K562 (cell line): ENCODE measurements around the gene CD164L2. TPM values are rescaled to one million over a fixed set of nuclear protein-coding genes. Genes with fewer than 3 reads are reported as not detected.

Experiments used
- ATAC-seq: fragments of 200-7000 bp; cut with Tn5 transposase; 3 replicates; pipeline ENCODE4 v1.9.1; 2020; ENCODE audit warnings: moderate library complexity
- BruUV-seq: library from RNA; stranded (reverse); fragments of 400-500 nt; replicated peaks from 2 replicates; lab custom pipeline; 2021; lab: Mats Ljungman, UMichigan
- CTCF ChIA-PET: fragments of 300-600 bp; formaldehyde crosslinking; extraction: SDS; loops from one replicate; lab custom pipeline; 2021; ENCODE audit warnings: low intra/inter-chr PET ratio; lab: Yijun Ruan, JAX
- POLR2A ChIA-PET: fragments of 300-600, 350-650 bp; sonication (Branson Sonifier 250); formaldehyde crosslinking; extraction: SDS; loops from one replicate; lab custom pipeline; 2021; ENCODE audit warnings: antibody characterized with exemption, inconsistent platforms; lab: Yijun Ruan, JAX
- DNase-seq, 4 experiments: peaks; one replicate each; pipeline versions ENCODE4 v3.0.0 to v3.0.0-alpha.2; 2011 to 2018; ENCODE audit warnings: low spot score in 3 of 4, mixed read lengths in 3 of 4; ENCODE audit errors: extremely low read depth in 1 of 4
- FAIRE-seq: peaks from 2 replicates; lab custom pipeline; 2011; peaks lifted over from hg19 to GRCh38; lab: Jason Lieb, UNC
- H2AFZ ChIP-seq: 2 replicates; pipeline ENCODE4 v1.6.0; 2011; ENCODE audit warnings: low read depth, low read length, control low read depth, inconsistent platforms
- H3K27ac ChIP-seq: fragments of 200-600 bp; 3 replicates; pipeline ENCODE4 v1.8.0; 2011; ENCODE audit warnings: low read depth, mild to moderate bottlenecking, control low read depth, inconsistent platforms, low read length, moderate library complexity, mixed read lengths; ENCODE audit errors: extremely low read depth
- H3K27me3 ChIP-seq, 2 experiments: fragments of 300-600 bp in 1 of 2; 2 replicates in 1 of 2; 3 replicates in 1 of 2; pipeline versions ENCODE4 v1.6.0 to v1.8.0; 2011; ENCODE audit warnings: inconsistent platforms in 2 of 2, low read length in 2 of 2, mild to moderate bottlenecking in 1 of 2, mixed read lengths in 1 of 2, moderate library complexity in 1 of 2; ENCODE audit not compliant: control insufficient read depth in 2 of 2, insufficient read depth in 2 of 2
- H3K36me3 ChIP-seq: fragments of 300-600 bp; 3 replicates; pipeline ENCODE4 v1.8.0; 2011; ENCODE audit warnings: mild to moderate bottlenecking, low read length, inconsistent platforms; ENCODE audit not compliant: control insufficient read depth, insufficient read depth
- H3K4me1 ChIP-seq, 2 experiments: fragments of 200-600 bp in 1 of 2; replicated peaks in 1 of 2; 2 replicates in 1 of 2; 3 replicates in 1 of 2; pipeline versions ENCODE4 v1.5.1 to v1.8.0; 2011; ENCODE audit warnings: inconsistent platforms in 2 of 2, low read length in 2 of 2, mild to moderate bottlenecking in 1 of 2, mixed read lengths in 1 of 2, moderate library complexity in 1 of 2; ENCODE audit not compliant: control insufficient read depth in 2 of 2, insufficient read depth in 2 of 2
- H3K4me2 ChIP-seq: 2 replicates; pipeline ENCODE4 v1.6.1; 2011; ENCODE audit warnings: low read length, control low read depth, inconsistent platforms, mixed read lengths; ENCODE audit not compliant: insufficient read depth
- H3K4me3 ChIP-seq: fragments of 200-600 bp; sonication (generic), shearing (Covaris generic); 2 replicates; pipeline ENCODE4 v1.5.1; 2016; ENCODE audit warnings: control low read depth, inconsistent platforms
- H3K79me2 ChIP-seq: fragments of 200-600 bp; 3 replicates; pipeline ENCODE4 v1.8.0; 2011; ENCODE audit warnings: low read length, inconsistent platforms; ENCODE audit not compliant: control insufficient read depth, insufficient read depth
- H3K9ac ChIP-seq, 2 experiments: 2 replicates each; pipeline versions ENCODE4 v1.6.0 to v1.6.1; 2011; ENCODE audit warnings: low read depth in 2 of 2, low read length in 2 of 2, control low read depth in 1 of 2, inconsistent platforms in 1 of 2, mild to moderate bottlenecking in 1 of 2, mixed read lengths in 1 of 2; ENCODE audit not compliant: insufficient read depth in 1 of 2
- H3K9me1 ChIP-seq: one replicate; pipeline ENCODE4 v1.6.0; 2011; ENCODE audit warnings: inconsistent platforms, mild to moderate bottlenecking, low read length, moderate library complexity; ENCODE audit not compliant: control insufficient read depth, insufficient read depth
- H3K9me3 ChIP-seq: replicated peaks from 2 replicates; pipeline ENCODE4 v1.5.1; 2011; ENCODE audit warnings: low read depth, low read length, inconsistent platforms; ENCODE audit not compliant: control insufficient read depth, insufficient read depth
- H4K20me1 ChIP-seq: replicated peaks from 2 replicates; pipeline ENCODE4 v1.6.1; 2011; ENCODE audit warnings: low read length, inconsistent platforms, mixed read lengths; ENCODE audit not compliant: control insufficient read depth, insufficient read depth
- CHD7 ChIP-seq: fragments of 200-600 bp; sonication (generic); IDR thresholded peaks from one replicate; pipeline ENCODE4 v1.6.1; 2012; ENCODE audit warnings: mild to moderate bottlenecking, low read depth, low read length, inconsistent platforms
- POLR2G ChIP-seq: fragments of 200-400 bp; formaldehyde crosslinking; IDR thresholded peaks from 2 replicates; pipeline ENCODE4 v1.6.1; 2017; ENCODE audit warnings: low read depth, mild to moderate bottlenecking, antibody characterized with exemption, low read length, moderate library complexity
- PTBP1 ChIP-seq: fragments of 200-400 bp; formaldehyde crosslinking; IDR thresholded peaks from 2 replicates; pipeline ENCODE4 v1.6.1; 2017; ENCODE audit warnings: low read depth, low read length
- TCF7 ChIP-seq: sonication (generic); IDR thresholded peaks from 2 replicates; pipeline ENCODE4 v1.6.1; 2016; ENCODE audit warnings: antibody characterized with exemption, borderline replicate concordance
- THAP7 ChIP-seq: fragments of 250-450 bp; sonication (Bioruptor Pico); IDR thresholded peaks from 2 replicates; pipeline ENCODE4 v1.5.0; 2021
- ZC3H4 ChIP-seq: sonication (generic); formaldehyde crosslinking; IDR thresholded peaks from 2 replicates; pipeline ENCODE4 v1.9.0; 2021; ENCODE audit warnings: missing genetic modification reagents, borderline replicate concordance
- ZNF445 ChIP-seq: fragments of 250-450 bp; sonication (Bioruptor Pico); IDR thresholded peaks from 2 replicates; pipeline ENCODE4 v1.4.0; 2020; ENCODE audit warnings: low read depth, mild to moderate bottlenecking, moderate library complexity
- WGBS: fragments of 100-300 bp; shearing (Covaris generic); methylation state at CpG from one replicate; pipeline ENCODE4 v1.1.6; 2016; ENCODE audit warnings: low coverage, mixed read lengths; ENCODE audit not compliant: insufficient coverage; ENCODE audit errors: missing lambda C conversion rate; 5-methylcytosine and 5-hydroxymethylcytosine counted together
- in situ Hi-C: fragments of 300-500 bp; cut with MboI; formaldehyde crosslinking; loops from 4 replicates; pipeline ENCODE4 v1.15.0; 2018; ENCODE audit warnings: inconsistent platforms, mixed read lengths
- intact Hi-C: fragments of 100-400 bp; cut with micrococcal nuclease; formaldehyde crosslinking; loops from 2 replicates; pipeline ENCODE4 v1.14.2; 2022
- polyA plus RNA-seq, 8 experiments: library from polyadenylated mRNA; depleted of rRNA in 4 of 8; stranded (reverse) in 5 of 8; unstranded in 3 of 8; fragments of >200 nt; fragmentation: Nextera tagmentation in 2 of 8; fragmentation: Illumina TruSeq in 1 of 8; extraction: Ambion mirVana in 2 of 8; extraction: Trizol in 1 of 8; gene quantifications; 2 replicates each; pipeline versions ENCODE4 v1.2.1 to v1.2.3, GENCODE V29; 2011 to 2014; ENCODE audit warnings: inconsistent platforms in 1 of 8, missing spikeins in 1 of 8
- total RNA-seq, 7 experiments: library from RNA; depleted of rRNA in 6 of 7; stranded (reverse); fragments of >200 nt in 6 of 7; fragmentation: Illumina TruSeq in 2 of 7; extraction: Trizol in 2 of 7; gene quantifications; 2 replicates each; pipeline versions ENCODE4 v1.2.1 to v1.2.3, GENCODE V29; 2011 to 2021; ENCODE audit warnings: low replicate concordance in 1 of 7

Gene CD164L2
- total and polyA plus RNA-seq, 9 of the 15 experiments (the other 6 are each of a cell fraction or from before 2014, with no cell fraction given) = 0.08 to 0.92 (median 0.38) TPM; not detected in 1

DNA sequence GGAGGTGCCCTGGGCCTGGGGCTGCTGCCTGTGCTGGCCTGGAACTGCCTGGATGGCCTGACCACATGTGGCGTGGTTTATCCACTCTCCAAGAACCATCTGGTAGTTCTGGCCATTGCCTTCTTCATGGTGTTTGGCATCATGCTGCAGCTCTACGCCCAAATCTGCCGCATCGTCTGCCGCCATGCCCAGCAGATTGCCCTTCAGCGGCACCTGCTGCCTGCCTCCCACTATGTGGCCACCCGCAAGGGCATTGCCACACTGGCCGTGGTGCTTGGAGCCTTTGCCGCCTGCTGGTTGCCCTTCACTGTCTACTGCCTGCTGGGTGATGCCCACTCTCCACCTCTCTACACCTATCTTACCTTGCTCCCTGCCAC lies 11.1 kb upstream of the CD164L2 start:
- H2AFZ ChIP-seq = no peak overlapping the region
- peaks cover 12% of the 10 kb centered on the region for H3K79me2 ChIP-seq
- no peak overlapping the region for H3K4me3 ChIP-seq
- ATAC-seq = no peak
- H3K4me1 ChIP-seq = peaks cover 8 to 51% of the 10 kb centered on the region in 2 experiments
- H3K27me3 ChIP-seq = no peaks in the 10 kb centered on the region
- WGBS = 93% methylated on average over 9 of the region's 9 CpGs
- in situ Hi-C loops (loop anchor here (5.0 kb wide), 2 partner anchors 268 to 292 kb away; no protein-coding TSS in a partner anchor), intact Hi-C loops (loop anchor here (2.0 to 5.0 kb wide), 3 partner anchors 37 to 163 kb away; no protein-coding TSS in a partner anchor)
- no peak for FAIRE-seq
- peak overlapping the region in 1 of 2 experiments; percentile 98; a peak in 2 of 4 replicates for H3K9ac ChIP-seq
- no peak overlapping the region for H3K27ac ChIP-seq
- H3K9me1 ChIP-seq = no peaks in the 10 kb centered on the region
- BruUV-seq = no TSS peak
- ChIA-PET POLR2A (interaction anchor here (0.6 to 1.1 kb wide), 4 partner anchors 29 to 243 kb away, joined by 3 to 5 read pairs (median 4); no protein-coding TSS in a partner anchor), CTCF (interaction anchor here (0.6 to 2.9 kb wide), 5 partner anchors 93 to 350 kb away, joined by 3 to 49 read pairs (median 16); no protein-coding TSS in a partner anchor)
- H3K4me2 ChIP-seq = no peak overlapping the region
- no peaks in the 10 kb centered on the region for H4K20me1 ChIP-seq
- no peak for DNase-seq
- H3K9me3 ChIP-seq = no peaks in the 10 kb centered on the region
- H3K36me3 ChIP-seq = peaks cover 9% of the 10 kb centered on the region; the same call in 1 of the 3 replicates
- TF ChIP-seq THAP7 (no peak), ZNF445 (CRISPR knock-in tag) (no peak), PTBP1 (no peak), TCF7 (no peak), CHD7 (no peak), POLR2G (peak; percentile 46), ZC3H4 (0 out of 2 replicates have a peak, but pooled peaks have one; percentile 21)
